Endothelial cell (in vitro differentiated cells): Measurements from ENCODE around the gene HAUS8. TPM values are rescaled to one million over a fixed set of nuclear protein-coding genes. Genes with fewer than 3 reads are reported as not detected.
"Not testable (repeated sequence)": the region's sequence is repeated elsewhere in the genome, so short reads cannot be mapped to it uniquely, and the experiment has no call there.

Source experiments
- DNase-seq: peaks from one replicate; pipeline ENCODE4 v3.0.0; 2021; ENCODE audit warnings: low spot score
- H3K27ac Mint-ChIP-seq: one replicate; pipeline ENCODE4 v1.8.0; 2021; ENCODE audit warnings: mixed read lengths, inconsistent platforms; ENCODE audit not compliant: unreplicated experiment
- H3K27me3 Mint-ChIP-seq: one replicate; pipeline ENCODE4 v1.8.0; 2021; ENCODE audit warnings: mild to moderate bottlenecking, moderate library complexity, mixed read lengths, inconsistent platforms; ENCODE audit not compliant: unreplicated experiment
- H3K36me3 Mint-ChIP-seq: one replicate; pipeline ENCODE4 v1.8.0; 2021; ENCODE audit warnings: mild to moderate bottlenecking, low read depth, mixed read lengths, inconsistent platforms; ENCODE audit not compliant: unreplicated experiment
- H3K4me1 Mint-ChIP-seq: one replicate; pipeline ENCODE4 v1.8.0; 2021; ENCODE audit warnings: mild to moderate bottlenecking, mixed read lengths, inconsistent platforms; ENCODE audit not compliant: unreplicated experiment
- H3K4me3 Mint-ChIP-seq: one replicate; pipeline ENCODE4 v1.8.0; 2021; ENCODE audit warnings: mild to moderate bottlenecking, mixed read lengths, inconsistent platforms; ENCODE audit not compliant: unreplicated experiment
- H3K9me3 Mint-ChIP-seq: one replicate; pipeline ENCODE4 v1.8.0; 2021; ENCODE audit warnings: mixed read lengths, inconsistent platforms; ENCODE audit not compliant: unreplicated experiment
- total RNA-seq: library from RNA; stranded (reverse); fragmentation: NEBNext Ultra II Directional; extraction: Animal tissue kit (Norgen Biotek cat#: 25700); gene quantifications from one replicate; pipeline ENCODE4 v1.2.1, GENCODE V29; 2021; ENCODE audit not compliant: unreplicated experiment
- TF ChIP-seq, protein P1 (sequence below): fragments of 200-600 bp; sonication (generic); IDR thresholded peaks from one replicate; pipeline ENCODE4 v1.5.0; 2021; ENCODE audit warnings: antibody characterized with exemption; ENCODE audit not compliant: unreplicated experiment

Gene HAUS8
- total RNA-seq, 1 donor from 2014 or later: 6.9 TPM

DNA sequence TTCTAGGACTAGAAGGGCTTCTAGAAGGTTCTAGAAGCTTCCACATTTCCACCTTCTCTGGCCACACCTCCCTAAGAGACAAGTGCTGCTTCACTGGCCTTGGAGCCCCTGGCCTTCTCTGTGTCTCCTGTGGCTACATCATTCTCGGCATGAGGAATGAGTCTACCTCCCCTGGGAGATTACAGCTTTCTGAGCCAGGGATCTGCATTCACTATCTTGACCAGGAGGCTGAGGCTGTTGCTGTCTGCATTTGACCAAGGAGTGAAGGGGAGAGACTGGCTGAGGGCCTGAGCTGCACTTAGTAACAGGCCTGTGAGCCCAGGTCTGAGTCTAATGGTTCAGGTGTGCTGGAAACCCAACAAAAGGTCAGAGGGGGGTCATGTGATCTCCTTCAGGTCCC is 53.9 kb downstream of the HAUS8 start:
- TF ChIP-seq, protein P1, sequence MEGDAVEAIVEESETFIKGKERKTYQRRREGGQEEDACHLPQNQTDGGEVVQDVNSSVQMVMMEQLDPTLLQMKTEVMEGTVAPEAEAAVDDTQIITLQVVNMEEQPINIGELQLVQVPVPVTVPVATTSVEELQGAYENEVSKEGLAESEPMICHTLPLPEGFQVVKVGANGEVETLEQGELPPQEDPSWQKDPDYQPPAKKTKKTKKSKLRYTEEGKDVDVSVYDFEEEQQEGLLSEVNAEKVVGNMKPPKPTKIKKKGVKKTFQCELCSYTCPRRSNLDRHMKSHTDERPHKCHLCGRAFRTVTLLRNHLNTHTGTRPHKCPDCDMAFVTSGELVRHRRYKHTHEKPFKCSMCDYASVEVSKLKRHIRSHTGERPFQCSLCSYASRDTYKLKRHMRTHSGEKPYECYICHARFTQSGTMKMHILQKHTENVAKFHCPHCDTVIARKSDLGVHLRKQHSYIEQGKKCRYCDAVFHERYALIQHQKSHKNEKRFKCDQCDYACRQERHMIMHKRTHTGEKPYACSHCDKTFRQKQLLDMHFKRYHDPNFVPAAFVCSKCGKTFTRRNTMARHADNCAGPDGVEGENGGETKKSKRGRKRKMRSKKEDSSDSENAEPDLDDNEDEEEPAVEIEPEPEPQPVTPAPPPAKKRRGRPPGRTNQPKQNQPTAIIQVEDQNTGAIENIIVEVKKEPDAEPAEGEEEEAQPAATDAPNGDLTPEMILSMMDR: no peak
- no peak for DNase-seq
- Mint-ChIP-seq H3K36me3 (peaks cover 19% of the 10 kb centered on the region), H3K27me3 (peaks cover 10% of the 10 kb centered on the region), H3K4me3 (no peak overlapping the region), H3K4me1 (peaks cover 5% of the 10 kb centered on the region), H3K9me3 (peaks cover 9% of the 10 kb centered on the region), H3K27ac (no peak overlapping the region)

DNA sequence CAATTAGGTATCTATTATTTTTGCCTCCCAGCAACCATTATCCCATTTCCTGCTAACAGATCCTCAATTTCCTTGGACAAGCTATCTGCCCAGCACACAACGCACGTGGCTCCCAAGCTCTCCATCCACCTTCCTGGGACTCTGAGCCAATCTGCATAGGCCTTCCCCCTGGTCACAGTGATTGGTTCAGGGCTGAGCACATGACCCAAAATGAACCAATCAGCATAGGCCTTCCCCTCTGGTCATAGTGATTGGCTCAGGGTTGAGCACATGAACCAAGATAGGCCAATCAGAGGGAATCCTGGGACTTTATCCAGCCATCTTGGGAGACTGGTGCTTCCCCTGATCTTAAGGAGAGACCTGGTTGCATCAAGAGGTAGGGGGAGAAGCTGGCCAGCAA is 54.4 kb downstream of the HAUS8 start:
- H3K9me3 Mint-ChIP-seq: peaks cover 9% of the 10 kb centered on the region
- no peak for DNase-seq
- peaks cover 16% of the 10 kb centered on the region for H3K36me3 Mint-ChIP-seq
- H3K4me3 Mint-ChIP-seq: no peak overlapping the region
- H3K4me1 Mint-ChIP-seq: peaks cover 1% of the 10 kb centered on the region
- H3K27ac Mint-ChIP-seq: no peak overlapping the region
- TF ChIP-seq, protein P1: no peak
- H3K27me3 Mint-ChIP-seq: peaks cover 6% of the 10 kb centered on the region

DNA sequence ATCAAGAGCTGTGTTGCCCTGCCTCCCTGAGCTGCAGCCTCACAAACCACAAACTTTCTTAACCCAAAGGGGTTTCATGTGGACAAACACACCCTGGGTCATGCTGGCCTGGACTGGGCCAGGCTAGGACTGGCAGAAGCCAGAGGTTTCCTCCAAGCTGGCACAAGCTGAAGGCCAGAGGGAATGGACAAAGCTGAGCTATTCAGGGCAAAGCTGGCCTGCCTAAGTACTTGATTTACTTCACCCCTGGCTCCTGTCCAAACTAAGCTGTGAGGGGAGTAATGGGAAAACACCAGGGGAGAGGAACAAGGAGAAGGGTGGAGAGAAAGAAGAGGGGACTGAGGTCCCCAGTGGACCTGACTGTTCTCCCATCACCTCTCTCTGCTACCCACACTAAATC is 54.9 kb downstream of the HAUS8 start:
- Mint-ChIP-seq H3K27me3 (peaks cover 4% of the 10 kb centered on the region), H3K4me3 (no peak overlapping the region), H3K4me1 (no peaks in the 10 kb centered on the region), H3K27ac (no peak overlapping the region), H3K36me3 (peaks cover 16% of the 10 kb centered on the region), H3K9me3 (peaks cover 9% of the 10 kb centered on the region)
- no peak for DNase-seq
- TF ChIP-seq, protein P1: no peak

DNA sequence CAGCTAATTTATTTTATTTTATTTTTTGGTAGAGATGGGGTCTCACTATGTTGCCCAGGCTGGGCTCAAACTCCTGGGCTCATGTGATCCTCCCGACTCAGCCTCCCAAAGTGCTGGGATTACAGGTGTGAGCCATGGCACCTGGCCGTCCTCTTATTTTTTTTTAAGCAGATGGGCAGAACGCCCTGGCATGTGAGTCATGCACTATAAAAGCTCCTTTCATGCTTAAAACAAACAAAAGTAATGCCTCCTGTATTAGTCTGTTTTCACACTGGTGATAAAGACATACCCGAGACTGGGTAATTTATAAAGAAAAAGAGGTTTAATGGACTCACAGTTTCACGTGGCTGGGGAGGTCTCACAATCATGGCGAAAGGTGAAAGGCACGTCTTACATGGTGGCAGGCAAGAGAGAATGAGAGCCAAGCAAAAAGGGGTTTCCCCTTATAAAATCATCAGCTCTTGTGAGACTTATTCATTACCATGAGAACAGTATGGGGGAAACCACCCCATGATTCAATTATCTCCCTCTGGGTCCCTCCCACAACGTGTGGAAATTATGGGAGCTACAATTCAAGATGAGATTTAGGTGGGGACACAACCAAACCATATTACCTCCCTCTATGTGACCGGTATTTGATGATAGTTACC is 60.9 kb downstream of the HAUS8 start:
- not testable (repeated sequence) for H3K27me3 Mint-ChIP-seq, H3K36me3 Mint-ChIP-seq, H3K9me3 Mint-ChIP-seq, DNase-seq, H3K4me3 Mint-ChIP-seq, H3K27ac Mint-ChIP-seq, H3K4me1 Mint-ChIP-seq

DNA sequence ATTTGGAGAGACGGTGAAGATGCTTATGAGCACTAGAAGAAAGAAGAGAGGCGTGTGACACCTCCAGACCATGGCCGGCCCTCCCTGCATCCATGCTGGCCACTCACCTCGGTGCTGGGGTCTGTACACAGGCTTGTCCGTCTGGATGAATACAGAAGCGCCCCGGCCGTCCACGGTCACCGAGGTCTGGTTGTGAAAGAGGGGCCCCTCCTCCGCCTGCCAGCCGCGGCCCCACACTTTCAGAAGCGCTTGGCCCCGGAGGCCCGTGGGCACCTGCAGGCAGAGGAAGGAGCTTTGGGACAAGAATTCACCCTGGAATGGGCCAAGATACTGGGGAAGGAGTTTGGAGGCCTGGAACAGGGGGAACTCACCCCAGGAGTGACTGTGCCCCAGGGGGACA is 63.8 kb downstream of the HAUS8 start:
- Mint-ChIP-seq H3K27ac (no peak overlapping the region), H3K4me1 (no peaks in the 10 kb centered on the region), H3K4me3 (no peak overlapping the region), H3K36me3 (peaks cover 3% of the 10 kb centered on the region), H3K27me3 (peaks cover 3% of the 10 kb centered on the region), H3K9me3 (no peaks in the 10 kb centered on the region)
- TF ChIP-seq, protein P1: no peak
- DNase-seq: no peak
